Stimulated activated CD4-positive, alpha-beta T cell treated with anti-CD3 and anti-CD28 coated beads, Interleukin-12 subunit alpha, Interleukin-12 subunit beta, amount 100 ng/mL, for 48 hours (primary cell): ENCODE measurements around the gene SMTNL2.

Experiments used
- DNase-seq, 3 donors: peaks; one replicate each; pipeline ENCODE4 v3.0.0-alpha.2; 2020; ENCODE audit warnings: low read depth in 2 of 3, low spot score in 1 of 3

Gene SMTNL2

GRCh38 chr17:4545217-4545951 lies 38.9 kb upstream of the SMTNL2 start:
- no peak for DNase-seq

- DNase-seq: no peak
Observed at GRCh38 chr17:4547118-4547906, 37.0 kb upstream of the SMTNL2 start.

GRCh38 chr17:4548061-4548461 lies 36.3 kb upstream of the SMTNL2 start:
- DNase-seq: no peak

- no peak for DNase-seq
Observed at GRCh38 chr17:4548721-4549531, 35.4 kb upstream of the SMTNL2 start.

GRCh38 chr17:4549781-4550533 lies 34.4 kb upstream of the SMTNL2 start:
- no peak for DNase-seq

- no peak for DNase-seq
Observed at GRCh38 chr17:4550534-4551039, 33.7 kb upstream of the SMTNL2 start.

- DNase-seq: no peak
Observed at GRCh38 chr17:4551141-4551540, 33.2 kb upstream of the SMTNL2 start.

- DNase-seq: no peak
Observed at GRCh38 chr17:4551796-4552525, 32.4 kb upstream of the SMTNL2 start.

GRCh38 chr17:4553669-4554068 lies 30.7 kb upstream of the SMTNL2 start:
- DNase-seq: no peak

GRCh38 chr17:4554441-4554996 lies 29.8 kb upstream of the SMTNL2 start:
- DNase-seq: no peak

GRCh38 chr17:4554997-4555799 lies 29.1 kb upstream of the SMTNL2 start, which contains the start of gene MYBBP1A:
Gene MYBBP1A, minus strand, starts transcription at chr17:4555384. Its CDS starts 60 bp downstream, at chr17:4555324.
- DNase-seq: peak; percentile 92 to 99 (median 94)

GRCh38 chr17:4555873-4556759 lies 28.2 kb upstream of the SMTNL2 start:
- no peak for DNase-seq

GRCh38 chr17:4556996-4557395 lies 27.3 kb upstream of the SMTNL2 start:
- no peak for DNase-seq

GRCh38 chr17:4557626-4558346 lies 26.5 kb upstream of the SMTNL2 start:
- no peak for DNase-seq

GRCh38 chr17:4558347-4558971 lies 25.9 kb upstream of the SMTNL2 start:
- DNase-seq: no peak

GRCh38 chr17:4559139-4559791 lies 25.1 kb upstream of the SMTNL2 start:
- no peak for DNase-seq
